ENCODE results near the gene ZNF217.
"Not testable (repeated sequence)": the region's sequence is repeated elsewhere in the genome, so short reads cannot be mapped to it uniquely, and the experiment has no call there.

- not testable (repeated sequence) for TF ChIP-seq CTCF (IDR thresholded peaks at IDR 0.05); POLR2A (IDR thresholded peaks at IDR 0.05); POLR2AphosphoS5 (IDR thresholded peaks at IDR 0.05; ENCODE audit: insufficient read depth in 1 of 2, low read depth in 1 of 2)
Observed at GRCh38 chr20:53536382-53536781, 57.3 kb downstream of the ZNF217 start.

Data from vagina (tissue), 2 donors.